SKM-1 (cell line): ENCODE measurements around the gene PAQR7.
A peak's percentile ranks its signal among the peaks of the same experiment; 100 is the strongest.

Experiments used
- DNase-seq: peaks from one replicate; lab custom pipeline; 2025; ENCODE audit not compliant: unreplicated experiment; lab: John Stamatoyannopoulos, UW

The PAQR7 gene

DNA sequence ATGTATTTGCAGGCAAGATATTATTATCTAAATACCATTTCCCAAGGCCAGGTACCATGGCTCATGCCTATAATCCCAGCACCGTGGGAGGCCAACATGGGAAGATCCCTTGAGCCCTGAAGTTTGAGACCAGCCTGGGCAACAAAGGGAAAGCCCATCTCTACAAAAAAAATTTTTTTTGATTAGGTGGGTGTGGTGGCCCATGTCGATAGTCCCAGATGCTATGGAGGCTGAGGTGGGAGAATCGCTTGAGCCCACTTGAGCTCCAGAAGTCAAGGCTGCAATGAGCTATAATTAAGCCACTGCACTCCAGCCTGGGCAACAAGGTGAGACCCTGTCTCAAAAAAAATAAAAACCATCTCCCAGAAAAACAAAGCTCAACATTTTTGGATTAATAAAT, 28.5 kb upstream of the PAQR7 start:
- no peak for DNase-seq

DNA sequence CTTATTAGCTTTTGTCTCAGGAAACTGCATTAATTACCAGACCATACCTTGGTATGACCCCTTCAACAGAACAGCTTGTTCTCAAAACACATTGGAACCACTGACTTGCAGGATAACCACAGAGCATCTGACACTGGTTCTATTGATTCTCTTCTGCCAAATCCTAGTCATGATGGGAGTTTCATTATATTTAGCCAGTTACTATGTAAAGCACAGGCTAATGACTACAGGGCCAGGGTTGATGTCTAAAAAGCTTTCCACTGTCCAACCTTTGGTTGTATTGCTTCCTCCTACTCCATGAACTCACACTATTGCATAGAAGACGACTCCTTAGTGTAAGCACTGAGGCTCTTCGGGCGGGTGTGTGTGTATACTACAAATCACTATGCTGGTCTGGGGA, 27.0 kb upstream of the PAQR7 start:
- no peak for DNase-seq

DNA sequence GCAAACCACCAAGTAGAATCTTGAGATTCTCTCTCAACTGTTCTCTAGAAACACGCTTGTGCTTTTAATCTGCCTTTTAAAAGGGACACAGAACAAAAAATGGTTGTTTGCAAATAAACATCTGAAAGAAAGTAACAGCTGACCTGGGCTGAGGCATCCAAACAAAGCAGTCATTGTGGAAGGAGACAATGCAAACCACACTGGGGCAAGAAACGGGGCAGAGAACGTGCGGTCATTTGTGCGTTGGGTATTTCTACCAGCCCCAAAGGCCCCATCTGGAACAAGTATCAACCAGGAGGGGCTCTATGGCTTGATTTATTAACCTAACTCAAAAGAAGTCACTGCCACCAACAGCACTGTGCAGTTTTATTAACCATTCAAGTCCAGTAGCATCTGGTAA, 24.7 kb upstream of the PAQR7 start:
- DNase-seq = no peak

DNA sequence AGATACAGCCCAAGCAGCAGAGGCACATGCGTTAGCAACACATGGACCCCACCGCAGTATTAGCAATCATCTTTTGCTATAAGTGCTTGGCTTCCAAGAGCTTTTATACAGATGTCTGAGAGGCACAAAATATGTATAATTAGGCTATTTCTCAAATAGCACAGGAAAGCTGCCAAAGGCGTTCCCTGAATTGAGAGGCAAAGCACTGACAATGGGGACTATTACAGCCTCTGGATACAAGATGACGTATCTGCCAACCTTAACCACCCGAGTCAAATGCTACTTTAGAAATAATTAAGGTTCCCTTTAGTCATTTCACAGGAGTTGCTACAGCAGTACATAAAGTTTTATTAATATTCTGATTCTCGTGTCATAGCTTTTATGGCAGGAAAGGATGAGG, 24.3 kb upstream of the PAQR7 start:
- no peak for DNase-seq

DNA sequence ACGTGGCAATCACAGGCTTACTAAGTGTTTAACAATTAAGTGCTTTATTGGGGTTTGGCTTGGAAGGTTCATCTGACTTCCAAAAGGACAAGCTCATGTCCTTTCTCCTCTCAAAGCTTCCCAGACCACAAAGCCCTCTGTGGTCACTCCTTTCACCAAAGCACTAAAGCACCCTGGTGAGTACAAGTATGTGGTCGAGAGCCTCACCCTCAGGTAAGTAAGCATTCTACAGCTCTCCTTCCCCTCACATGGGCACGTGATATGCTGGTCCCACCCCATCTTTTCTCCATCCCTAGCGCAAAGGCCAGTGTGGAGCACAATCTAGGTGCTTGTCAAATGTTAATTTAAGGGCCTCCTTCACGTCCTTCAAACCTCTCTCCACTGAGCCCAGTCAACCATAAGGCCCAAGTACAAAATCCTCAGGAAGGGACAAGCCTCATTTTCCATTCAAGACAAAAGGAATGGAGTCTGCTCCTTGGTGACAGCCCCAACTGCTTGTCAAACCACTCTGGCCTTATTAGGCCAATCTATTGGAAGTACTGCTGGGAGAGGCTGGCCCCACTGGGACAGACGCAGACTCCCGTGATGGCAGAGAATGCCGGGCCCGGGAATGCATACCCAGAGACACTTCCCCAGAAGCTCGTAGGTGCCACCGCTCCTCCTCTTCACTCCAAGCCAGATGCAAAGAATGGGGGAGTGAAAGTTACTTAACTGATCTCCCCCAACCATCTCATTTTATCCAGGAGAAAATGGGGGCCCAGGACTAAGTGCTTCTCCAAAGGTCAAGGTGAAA, 22.9 kb upstream of the PAQR7 start:
- no peak for DNase-seq

DNA sequence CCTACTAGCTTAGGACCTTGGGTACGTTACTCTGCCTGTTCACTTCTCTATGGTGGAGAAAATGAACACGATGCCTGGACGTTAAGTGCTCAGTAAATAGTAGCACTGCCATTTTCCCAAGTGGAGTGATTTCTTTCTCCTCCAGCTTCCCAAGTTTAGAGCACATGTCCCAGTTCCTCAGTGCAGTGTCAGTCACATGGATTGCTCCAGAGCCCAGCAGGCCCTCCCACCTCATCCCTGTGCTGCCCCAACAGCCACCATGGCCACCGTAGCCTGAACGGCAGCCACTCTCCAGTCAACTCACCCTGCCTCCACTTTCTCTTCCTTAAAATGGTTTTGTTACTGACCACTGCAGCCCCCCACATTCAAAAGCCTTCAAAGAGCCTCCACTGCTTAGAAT, 22.2 kb upstream of the PAQR7 start:
- no peak for DNase-seq

DNA sequence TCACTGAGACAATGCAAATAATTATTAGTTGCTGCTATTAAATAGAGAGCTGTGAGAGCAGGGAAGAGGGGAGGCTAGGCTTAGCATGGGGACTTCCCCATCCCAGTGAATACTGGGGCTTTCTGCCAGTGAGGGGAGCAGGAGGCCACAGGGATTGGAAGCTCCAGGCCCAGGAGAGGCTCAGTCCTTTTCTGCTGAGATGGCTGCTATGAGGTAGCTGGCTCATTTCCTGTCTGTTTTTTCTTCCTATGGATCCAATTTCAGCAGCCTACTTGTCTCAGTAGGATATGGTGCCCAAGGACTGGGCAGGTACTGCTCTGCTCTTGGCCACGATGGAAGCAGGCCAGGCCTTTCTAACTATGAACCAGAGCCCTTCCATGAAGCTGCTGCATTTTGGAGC, 20.8 kb upstream of the PAQR7 start:
- DNase-seq = no peak

DNA sequence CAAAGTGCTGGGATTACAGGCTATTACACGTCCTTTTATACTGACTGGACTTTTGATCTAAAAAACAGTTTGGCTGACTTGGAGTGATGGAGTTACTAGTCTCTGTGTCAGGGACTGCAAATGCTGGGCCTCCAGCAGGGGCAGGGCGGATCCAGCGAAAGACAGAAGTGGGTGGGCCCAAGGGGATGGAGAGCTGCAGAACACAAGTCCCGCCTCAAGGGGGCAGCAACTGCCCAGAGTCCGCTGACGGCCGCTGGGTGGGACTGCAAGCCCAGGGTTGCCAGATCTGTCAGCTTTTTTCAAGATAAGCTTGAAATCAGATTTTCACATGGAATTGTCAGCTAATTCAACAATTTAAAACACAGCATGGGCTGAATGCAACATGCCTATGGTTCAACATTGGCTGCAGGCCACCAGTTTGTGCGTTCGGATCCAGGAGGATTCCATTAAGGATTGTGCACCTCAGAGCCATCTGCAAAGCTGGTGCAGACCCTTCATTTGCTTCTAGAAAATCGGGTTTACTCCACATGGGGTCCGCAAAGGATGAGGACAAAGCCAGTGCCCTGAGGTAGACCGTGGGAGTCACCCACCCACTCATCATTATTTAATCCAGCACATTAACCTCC, 20.0 kb upstream of the PAQR7 start:
- peak; percentile 85 for DNase-seq

DNA sequence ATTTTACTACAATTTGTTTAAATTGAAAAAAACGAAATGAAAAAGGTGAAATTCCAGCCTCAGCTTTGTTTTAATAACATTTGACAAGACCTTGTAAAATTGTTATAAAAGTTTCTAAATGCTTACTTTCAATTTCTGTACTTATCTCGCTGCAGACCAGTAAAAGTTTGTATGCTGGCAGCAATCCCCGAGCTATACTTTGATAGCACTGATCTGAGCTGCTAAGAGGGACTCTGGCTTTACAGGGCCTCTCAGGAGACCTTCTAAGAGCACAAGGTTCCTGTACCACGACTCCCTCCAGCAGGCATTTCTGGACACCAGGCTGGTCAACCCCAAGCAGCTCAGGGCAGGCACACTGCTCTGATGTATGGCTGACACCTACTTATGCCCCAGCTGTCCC, 17.6 kb upstream of the PAQR7 start:
- DNase-seq = no peak

DNA sequence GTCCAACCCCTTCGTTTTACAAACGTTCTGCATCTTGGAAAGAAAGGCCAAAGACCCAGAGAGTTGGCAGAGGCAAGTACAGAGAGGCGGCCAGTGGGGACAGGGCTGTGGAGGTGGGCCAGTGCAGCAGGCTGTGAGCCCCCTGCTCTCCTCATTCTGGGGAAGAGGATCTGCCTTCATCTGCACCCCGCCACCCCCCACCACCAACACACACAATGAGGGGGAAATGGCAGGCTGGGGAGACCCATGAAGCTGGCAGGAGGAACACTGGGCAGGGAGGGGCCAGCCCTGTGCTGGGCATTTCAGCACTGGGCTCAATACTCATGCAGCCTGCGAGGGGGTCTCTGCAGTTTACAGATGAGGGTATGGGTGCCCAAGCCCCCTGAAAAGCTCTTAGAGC, 16.1 kb upstream of the PAQR7 start:
- DNase-seq = no peak

DNA sequence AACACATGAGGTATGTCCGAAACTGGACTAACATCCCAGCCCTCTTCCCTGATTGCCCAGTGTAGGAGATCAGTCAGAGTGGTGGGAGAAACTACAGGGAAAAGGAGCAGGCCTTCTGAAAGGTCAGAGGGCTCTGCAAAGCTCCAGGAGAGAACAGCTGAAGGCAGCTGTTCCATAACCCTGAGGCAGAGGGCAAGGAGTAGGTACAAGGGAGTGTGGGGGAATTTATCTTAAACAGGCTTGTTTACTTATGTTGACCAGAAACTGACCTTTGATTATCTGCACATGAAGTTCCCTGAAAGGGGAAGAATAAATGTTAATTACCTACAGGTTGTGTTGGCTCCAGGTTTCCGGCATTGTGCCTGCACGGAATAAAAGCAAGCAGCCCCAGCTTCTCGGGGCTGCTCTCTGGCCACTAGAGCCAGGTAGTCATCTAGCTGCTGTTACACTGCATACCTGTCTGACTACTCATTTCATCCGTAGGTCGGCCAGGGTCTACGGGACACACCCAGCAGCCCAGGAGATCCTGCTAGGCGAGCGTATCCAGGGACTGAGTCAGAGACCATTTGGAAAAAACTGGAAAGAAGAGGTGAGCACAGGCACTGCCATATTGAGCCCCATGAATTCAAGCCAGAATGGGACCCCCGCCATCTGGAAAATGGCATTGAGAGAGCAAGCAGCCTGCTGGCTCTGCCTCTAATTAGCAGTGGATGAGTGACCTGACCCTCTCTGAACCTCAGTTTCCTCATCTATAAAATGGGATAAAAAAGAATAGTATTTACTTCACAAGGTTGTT, 14.9 kb upstream of the PAQR7 start:
- no peak for DNase-seq

DNA sequence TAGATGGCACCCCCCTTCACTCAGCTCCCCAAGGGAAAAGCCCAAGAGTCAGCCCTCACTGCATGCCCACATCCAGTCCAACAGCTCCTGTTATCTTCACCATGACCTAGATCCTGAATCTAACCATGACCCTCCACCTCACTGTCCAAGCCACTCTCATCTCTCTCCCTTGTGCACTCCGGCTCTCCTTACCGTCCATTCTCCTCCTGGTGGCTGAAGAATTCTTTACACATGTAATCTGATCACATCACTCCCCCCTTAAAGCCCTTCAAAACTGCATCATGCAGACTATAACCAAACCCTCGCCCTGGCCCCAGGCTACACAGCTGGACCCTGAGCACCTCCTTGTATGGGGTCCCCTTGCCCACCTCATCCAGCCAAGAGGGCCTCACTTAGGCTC, 14.0 kb upstream of the PAQR7 start:
- DNase-seq = no peak

DNA sequence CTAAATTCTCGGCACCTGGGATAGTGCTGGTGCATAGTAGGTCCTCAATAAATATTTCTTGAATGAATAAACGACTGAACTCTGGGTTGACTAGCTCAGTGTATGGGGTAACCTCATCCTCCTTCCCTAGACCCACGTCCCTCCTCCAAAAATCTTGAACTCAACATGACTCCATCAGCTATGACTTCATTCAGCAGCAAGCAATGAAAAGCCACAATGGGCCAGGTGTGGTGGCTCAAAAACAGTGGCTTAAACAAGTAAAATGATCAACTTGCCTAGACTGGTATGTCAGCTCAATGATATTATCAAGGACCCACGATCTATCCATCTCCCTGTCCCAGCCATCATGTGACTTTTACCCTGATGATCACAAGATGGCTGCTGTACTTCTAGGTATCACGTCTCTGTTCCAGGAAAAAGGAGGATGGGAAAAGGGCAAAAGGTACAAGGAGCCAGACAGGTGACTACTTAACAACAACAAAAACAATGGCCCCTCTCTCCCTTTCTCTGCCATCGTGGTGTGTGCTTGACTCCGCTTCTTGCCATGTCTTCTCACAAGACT, 13.0 kb upstream of the PAQR7 start:
- DNase-seq = no peak

DNA sequence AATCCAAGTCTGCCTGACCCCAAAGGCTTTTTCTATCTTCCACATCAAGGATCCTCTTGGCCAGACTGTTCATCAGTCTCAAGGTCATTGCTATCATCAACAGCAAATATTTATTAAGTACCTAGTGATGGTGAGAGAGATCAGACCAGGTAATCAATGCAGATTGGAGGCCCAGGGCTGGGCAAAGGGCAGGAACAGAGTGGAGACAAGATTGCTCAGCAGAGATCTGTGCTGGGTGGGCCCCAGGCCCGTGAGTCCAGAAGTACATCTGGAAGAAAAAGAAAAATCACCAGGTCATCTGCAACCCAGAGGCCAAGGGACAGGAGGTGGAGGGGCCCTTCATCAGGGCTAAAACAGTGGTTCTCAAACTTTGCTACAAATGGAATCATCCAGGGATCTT, 10.1 kb upstream of the PAQR7 start:
- DNase-seq = no peak

DNA sequence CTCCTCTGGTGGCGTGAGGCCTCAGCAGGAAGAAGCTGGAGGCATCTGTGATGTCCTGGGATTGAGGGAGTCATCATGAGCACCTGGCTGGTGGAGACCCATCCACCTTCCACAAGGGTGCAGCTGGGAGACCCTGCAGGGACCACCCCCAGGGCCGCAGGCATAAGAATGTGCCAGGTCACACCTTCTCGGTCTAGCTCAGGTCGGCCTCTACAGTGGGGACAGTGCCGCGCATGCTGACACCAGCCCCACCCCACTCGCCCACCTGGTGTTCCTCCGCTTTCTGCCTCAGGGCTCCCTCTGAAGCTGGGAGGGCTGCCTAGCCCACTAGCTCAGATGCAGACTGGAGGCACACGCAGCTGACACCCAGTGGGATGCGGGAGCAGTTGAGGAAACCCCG, 5.8 kb upstream of the PAQR7 start:
- DNase-seq = no peak

DNA sequence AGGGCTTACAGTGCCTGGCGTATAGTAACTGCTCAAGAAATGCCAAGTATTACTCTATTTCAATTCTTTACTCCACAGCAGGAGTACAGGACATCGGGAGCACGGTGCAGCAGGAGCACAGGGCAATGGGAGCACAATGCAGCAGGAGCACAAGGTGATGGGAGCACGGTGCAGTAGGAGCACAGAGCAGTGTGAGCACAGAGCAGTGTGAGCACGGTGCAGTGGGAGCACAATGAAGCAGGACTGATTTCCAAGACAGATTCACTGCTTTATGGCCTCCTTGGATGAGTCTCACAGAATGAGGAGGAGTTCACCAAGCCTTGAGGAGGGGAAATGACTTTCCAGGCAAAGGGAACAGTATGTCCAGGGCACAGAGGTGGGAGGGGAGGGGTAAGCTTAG, 5.0 kb upstream of the PAQR7 start:
- no peak for DNase-seq

DNA sequence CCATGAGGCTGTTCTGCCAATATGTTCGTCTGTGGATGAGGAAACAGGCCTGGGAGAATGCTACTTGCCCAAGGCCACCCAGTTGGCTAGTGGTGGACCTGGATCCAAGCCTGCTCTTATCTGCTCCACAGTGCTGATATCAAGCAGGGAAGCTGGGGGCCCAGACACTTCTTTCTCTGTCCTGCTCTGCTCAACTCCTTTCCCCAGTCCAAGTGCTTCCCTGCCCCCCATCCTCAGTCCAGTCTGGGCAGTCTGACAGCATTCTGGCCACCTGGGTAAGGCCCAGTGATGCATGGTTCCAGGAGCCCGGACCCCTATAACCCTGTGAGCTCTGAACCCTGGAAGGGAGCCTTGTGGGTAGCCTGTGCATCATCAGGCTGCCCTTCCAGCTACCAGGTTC, 4.2 kb upstream of the PAQR7 start:
- no peak for DNase-seq

DNA sequence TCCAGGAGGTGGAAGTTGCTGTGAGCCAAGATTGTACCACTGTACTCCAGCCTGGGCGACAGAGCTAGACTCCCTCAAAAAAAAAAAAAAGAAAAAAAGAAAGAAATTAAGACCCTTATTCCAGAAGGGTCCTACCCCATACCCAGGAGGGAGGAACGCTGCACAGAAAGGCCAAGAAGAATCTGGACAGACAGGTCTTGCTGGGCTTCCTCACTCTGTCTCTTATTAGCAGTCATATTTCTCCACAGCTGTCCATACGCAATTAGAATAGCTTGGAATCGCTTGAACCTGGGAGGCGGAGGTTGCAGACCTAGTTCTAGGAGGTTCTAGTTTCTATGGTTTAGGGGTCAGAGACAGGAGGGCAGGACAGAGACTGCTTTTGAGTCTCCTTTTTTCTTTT, 3.2 kb upstream of the PAQR7 start:
- DNase-seq = no peak

DNA sequence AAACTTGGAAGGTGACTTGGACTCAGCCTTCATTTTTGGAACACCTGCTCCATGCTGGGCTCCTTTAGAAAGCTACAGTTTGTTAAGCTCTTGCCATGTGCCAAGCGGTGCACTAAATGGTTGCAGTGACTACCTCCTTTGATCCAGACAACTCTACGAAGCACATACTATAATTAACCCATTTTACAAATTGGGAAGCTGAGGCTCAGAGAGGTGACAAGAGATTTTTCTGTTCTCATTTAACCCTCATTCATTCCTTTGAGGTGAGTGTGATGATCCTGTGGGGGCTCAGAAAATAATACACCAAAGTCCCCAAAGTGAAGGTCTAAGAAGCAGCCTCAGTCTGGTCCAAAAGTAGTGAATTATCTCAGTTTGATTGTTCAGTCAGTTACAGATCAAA, 1.6 kb upstream of the PAQR7 start:
- DNase-seq = no peak

DNA sequence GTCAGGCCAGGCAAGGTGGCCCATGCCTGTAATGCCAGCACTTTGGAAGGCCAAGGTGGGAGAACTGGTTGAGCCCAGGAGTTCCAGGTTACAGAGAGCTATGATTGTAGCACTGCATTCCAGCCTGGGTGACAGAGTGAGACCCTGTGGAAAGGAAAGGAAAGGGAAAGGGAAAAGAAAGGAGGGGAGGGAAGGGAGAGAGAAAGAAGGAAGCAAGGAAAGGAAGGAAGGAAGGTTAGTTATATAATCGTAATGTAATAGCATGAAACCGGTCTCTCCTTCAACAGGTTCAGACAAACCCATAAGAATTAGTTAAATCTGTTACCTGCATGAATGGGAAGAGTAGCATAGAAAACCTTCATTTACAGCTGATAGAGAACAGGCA, 1.2 kb upstream of the PAQR7 start:
- no peak for DNase-seq

DNA sequence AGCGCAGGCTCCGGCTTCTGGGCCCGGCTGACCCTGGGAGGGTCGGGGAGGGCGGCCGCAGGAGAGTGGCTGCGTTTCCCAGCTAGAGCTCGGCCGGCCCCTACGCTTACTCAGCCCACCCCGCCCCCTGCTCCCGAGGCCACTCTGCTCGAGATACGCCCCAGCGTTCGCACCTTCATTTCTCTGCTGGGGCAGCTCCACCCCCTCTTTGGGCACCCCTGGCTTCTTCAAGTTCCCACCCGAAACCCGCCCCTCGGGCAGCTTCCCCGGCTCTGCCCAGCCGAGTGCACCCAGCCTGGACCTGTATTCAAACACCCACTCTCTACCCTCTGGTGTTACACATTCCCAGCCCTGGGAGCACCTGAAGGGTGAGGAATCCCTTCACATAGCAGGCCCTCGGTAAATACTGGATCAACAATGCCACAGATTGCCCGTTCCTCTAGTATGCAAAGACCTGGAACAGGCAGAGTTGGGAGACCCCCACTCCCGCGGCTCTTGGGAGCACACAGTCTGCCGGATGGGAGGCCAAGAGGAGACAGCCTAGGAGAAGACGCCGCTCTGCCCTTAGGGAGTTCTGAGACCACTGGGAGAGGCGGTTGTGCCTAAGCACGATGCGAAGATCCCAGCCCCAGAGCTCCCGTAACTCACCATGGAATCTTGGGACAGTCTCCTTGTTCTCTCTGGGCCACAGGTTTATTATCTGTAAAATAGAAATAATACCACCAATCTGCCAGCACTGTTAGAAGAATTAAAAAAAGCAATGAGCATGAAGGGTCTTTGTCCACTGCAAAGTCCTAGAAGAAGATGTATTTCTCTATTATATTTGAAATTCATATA, 566 bp upstream of the PAQR7 start:
- DNase-seq = no peak
